ENCODE data around the gene LTA4H. TPM values are rescaled to one million over a fixed set of nuclear protein-coding genes. Genes with fewer than 3 reads are reported as not detected.

LTA4H gene
- total and polyA plus RNA-seq, 10 donors, result 58.0 to 183 (median 93.5) TPM

GRCh38 chr12:95986635-95987570 is 48.5 kb downstream of the LTA4H start:
- Histone ChIP-seq H3K4me1 (no peaks in the 10 kb centered on the region), H3K27ac (no peak overlapping the region), H3K9me3 (no peaks in the 10 kb centered on the region), H3K4me3 (no peak overlapping the region), H3K36me3 (peaks cover 0 to 81% (median 0%) of the 10 kb centered on the region in 6 donors), H3K27me3 (replicated peaks in 1 of 7) (no peaks in the 10 kb centered on the region)
- intact Hi-C loops (cut with DNase I; ENCODE audit: low total_unique reads), result no loop called here
- 83 to 92% (median 89%) methylated on average over 14 of the region's 14 CpGs for WGBS, 5 donors
- no peak for DNase-seq
- TF ChIP-seq, protein P1, sequence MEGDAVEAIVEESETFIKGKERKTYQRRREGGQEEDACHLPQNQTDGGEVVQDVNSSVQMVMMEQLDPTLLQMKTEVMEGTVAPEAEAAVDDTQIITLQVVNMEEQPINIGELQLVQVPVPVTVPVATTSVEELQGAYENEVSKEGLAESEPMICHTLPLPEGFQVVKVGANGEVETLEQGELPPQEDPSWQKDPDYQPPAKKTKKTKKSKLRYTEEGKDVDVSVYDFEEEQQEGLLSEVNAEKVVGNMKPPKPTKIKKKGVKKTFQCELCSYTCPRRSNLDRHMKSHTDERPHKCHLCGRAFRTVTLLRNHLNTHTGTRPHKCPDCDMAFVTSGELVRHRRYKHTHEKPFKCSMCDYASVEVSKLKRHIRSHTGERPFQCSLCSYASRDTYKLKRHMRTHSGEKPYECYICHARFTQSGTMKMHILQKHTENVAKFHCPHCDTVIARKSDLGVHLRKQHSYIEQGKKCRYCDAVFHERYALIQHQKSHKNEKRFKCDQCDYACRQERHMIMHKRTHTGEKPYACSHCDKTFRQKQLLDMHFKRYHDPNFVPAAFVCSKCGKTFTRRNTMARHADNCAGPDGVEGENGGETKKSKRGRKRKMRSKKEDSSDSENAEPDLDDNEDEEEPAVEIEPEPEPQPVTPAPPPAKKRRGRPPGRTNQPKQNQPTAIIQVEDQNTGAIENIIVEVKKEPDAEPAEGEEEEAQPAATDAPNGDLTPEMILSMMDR (IDR thresholded peaks at IDR 0.05 in 8 of 11, conservative IDR thresholded peaks at IDR 0.05 in 3 of 11), result no peak

DNA sequence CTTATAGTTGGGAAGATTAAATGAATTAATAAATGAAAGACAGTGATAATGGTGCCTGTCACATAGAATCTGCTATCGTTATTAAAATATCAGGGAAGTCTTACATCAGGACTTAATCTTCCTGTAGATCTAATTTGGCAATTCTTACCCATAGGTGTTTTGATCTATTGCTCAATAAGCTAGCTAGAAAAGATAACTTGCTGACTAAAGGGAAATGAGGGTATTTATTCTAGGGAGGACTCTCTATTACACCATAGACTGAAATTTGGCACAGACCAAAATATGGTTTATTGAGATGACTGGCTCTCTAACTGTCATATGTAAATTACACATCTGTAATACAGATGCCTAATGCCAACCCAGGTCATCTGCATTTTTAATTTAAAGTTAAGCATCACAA is 50.7 kb downstream of the LTA4H start:
- Histone ChIP-seq H3K27me3 (replicated peaks in 1 of 7) (no peaks in the 10 kb centered on the region), H3K36me3 (peaks cover 0 to 79% (median 0%) of the 10 kb centered on the region in 6 donors), H3K27ac (no peak overlapping the region), H3K4me1 (no peaks in the 10 kb centered on the region), H3K4me3 (no peak overlapping the region), H3K9me3 (no peaks in the 10 kb centered on the region)
- intact Hi-C loops (cut with DNase I; ENCODE audit: low total_unique reads), result no loop called here
- 60 to 96% (median 70%) methylated on average over 1 of the region's 1 CpG for WGBS, 5 donors
- no peak for DNase-seq
- TF ChIP-seq POLR2AphosphoS5 (IDR thresholded peaks at IDR 0.05) (no peak), POLR2A (IDR thresholded peaks at IDR 0.05) (no peak)
- TF ChIP-seq, protein P1 (IDR thresholded peaks at IDR 0.05 in 8 of 11, conservative IDR thresholded peaks at IDR 0.05 in 3 of 11), result no peak

- Histone ChIP-seq H3K4me3 (no peak overlapping the region), H3K27me3 (replicated peaks in 1 of 7) (no peaks in the 10 kb centered on the region), H3K9me3 (no peaks in the 10 kb centered on the region), H3K27ac (no peak overlapping the region), H3K36me3 (peaks cover 0 to 78% (median 0%) of the 10 kb centered on the region in 6 donors), H3K4me1 (no peaks in the 10 kb centered on the region)
- intact Hi-C loops (cut with DNase I; ENCODE audit: low total_unique reads), result no loop called here
- no peak for DNase-seq
- TF ChIP-seq POLR2AphosphoS5 (IDR thresholded peaks at IDR 0.05), result no peak
- TF ChIP-seq, protein P1 (IDR thresholded peaks at IDR 0.05 in 8 of 11, conservative IDR thresholded peaks at IDR 0.05 in 3 of 11), result no peak
- no peak for TF ChIP-seq POLR2A (IDR thresholded peaks at IDR 0.05)
- WGBS, 5 donors, result 68 to 95% (median 87%) methylated on average over 1 of the region's 1 CpG
Observed at GRCh38 chr12:95982602-95983001, 52.8 kb downstream of the LTA4H start.

DNA sequence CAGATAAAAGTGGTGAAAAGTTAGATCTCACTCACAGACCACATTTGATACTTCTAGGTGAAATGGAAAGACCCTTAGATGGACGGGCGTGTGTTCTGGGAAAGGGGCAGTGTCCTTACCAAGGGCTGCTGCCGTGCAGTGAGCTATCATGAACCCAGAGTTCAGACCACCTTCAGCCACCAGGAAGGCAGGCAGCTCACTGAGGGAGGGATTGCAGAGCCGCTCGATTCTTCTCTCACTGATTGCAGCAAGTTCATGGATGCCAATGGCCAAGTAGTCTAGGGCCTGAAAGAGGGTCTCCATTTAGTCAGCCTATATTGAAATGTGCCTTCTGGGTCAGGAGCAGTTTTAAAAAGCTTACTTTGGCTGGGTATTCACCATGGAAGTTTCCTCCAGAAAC is 55.0 kb downstream of the LTA4H start:
- Histone ChIP-seq H3K36me3 (peaks cover 0 to 78% (median 0%) of the 10 kb centered on the region in 6 donors), H3K4me3 (no peak overlapping the region), H3K27ac (no peak overlapping the region), H3K9me3 (no peaks in the 10 kb centered on the region), H3K27me3 (replicated peaks in 1 of 7) (no peaks in the 10 kb centered on the region), H3K4me1 (no peaks in the 10 kb centered on the region)
- no peak for TF ChIP-seq POLR2A (IDR thresholded peaks at IDR 0.05)
- no peak for TF ChIP-seq POLR2AphosphoS5 (IDR thresholded peaks at IDR 0.05)
- TF ChIP-seq, protein P1 (IDR thresholded peaks at IDR 0.05 in 8 of 11, conservative IDR thresholded peaks at IDR 0.05 in 3 of 11), result no peak
- DNase-seq, result no peak
- 92 to 95% (median 93%) methylated on average over 5 of the region's 5 CpGs for WGBS, 5 donors
- intact Hi-C loops (cut with DNase I; ENCODE audit: low total_unique reads), result no loop called here

Measured in spleen (tissue), 11 donors.